Ectodermal cell (in vitro differentiated cells): ENCODE measurements around the gene LAPTM5.
"Not testable (repeated sequence)": the region's sequence is repeated elsewhere in the genome, so short reads cannot be mapped to it uniquely, and the experiment has no call there.

Source experiments
- H3K27ac ChIP-seq: 2 replicates; pipeline ENCODE4 v1.7.0; 2013; ENCODE audit warnings: mild to moderate bottlenecking, low read depth, low read length; ENCODE audit not compliant: insufficient read depth, poor library complexity, severe bottlenecking
- H3K27me3 ChIP-seq: 2 replicates; pipeline ENCODE4 v1.7.0; 2013; ENCODE audit warnings: mild to moderate bottlenecking, low read length; ENCODE audit not compliant: insufficient read depth, control insufficient read depth, poor library complexity, severe bottlenecking
- H3K36me3 ChIP-seq: one replicate; pipeline ENCODE4 v1.7.0; 2013; ENCODE audit warnings: low read length; ENCODE audit not compliant: control insufficient read depth, insufficient read depth
- H3K4me1 ChIP-seq: one replicate; pipeline ENCODE4 v1.7.0; 2013; ENCODE audit warnings: low read length; ENCODE audit not compliant: control insufficient read depth, insufficient read depth
- H3K4me3 ChIP-seq: 2 replicates; pipeline ENCODE4 v1.7.0; 2013; ENCODE audit warnings: low read depth, low read length, control low read depth; ENCODE audit not compliant: insufficient read depth
- H3K9me3 ChIP-seq: 2 replicates; pipeline ENCODE4 v1.7.0; 2013; ENCODE audit warnings: mild to moderate bottlenecking, low read length, moderate library complexity; ENCODE audit not compliant: control insufficient read depth
- whole genome bisulfite sequencing, 2 experiments: methylation state at CpG; one replicate each; pipeline ENCODE4 v1.1.7; 2013; ENCODE audit warnings: missing lambda C conversion rate in 2 of 2; 5-methylcytosine and 5-hydroxymethylcytosine counted together

Gene LAPTM5

DNA sequence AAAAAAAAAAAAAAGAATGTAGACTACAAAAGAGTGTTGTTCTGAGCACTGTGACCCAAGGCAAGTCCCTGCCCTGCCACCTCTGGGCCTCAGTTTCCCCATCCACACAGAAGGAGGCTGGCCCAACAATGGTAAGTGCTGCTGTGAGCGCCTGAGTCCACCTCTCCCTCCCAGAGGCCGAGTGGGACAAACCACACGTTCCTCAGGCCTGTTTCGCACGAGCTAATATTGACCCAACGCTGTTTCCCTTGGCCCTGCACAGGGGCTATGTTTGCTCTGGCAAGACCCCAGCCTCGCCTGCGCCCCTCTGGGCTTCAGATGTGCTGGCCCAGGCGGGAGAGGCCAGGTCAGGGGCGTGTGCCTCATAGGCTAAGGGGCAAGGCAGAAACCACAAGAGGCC is 12.6 kb upstream of the LAPTM5 start:
- Histone ChIP-seq H3K4me1 (no peaks in the 10 kb centered on the region), H3K27me3 (no peaks in the 10 kb centered on the region), H3K4me3 (no peak overlapping the region), H3K27ac (no peak overlapping the region), H3K36me3 (no peaks in the 10 kb centered on the region), H3K9me3 (no peaks in the 10 kb centered on the region)
- 92 to 96% methylated on average over 10 of the region's 10 CpGs for WGBS, 2 experiments

- H3K27me3 ChIP-seq: no peaks in the 10 kb centered on the region
- H3K4me3 ChIP-seq: no peak overlapping the region
- no peaks in the 10 kb centered on the region for H3K4me1 ChIP-seq
- no peaks in the 10 kb centered on the region for H3K36me3 ChIP-seq
- no peak overlapping the region for H3K27ac ChIP-seq
- 89 to 91% methylated on average over 20 of the region's 20 CpGs for WGBS, 2 experiments
- no peaks in the 10 kb centered on the region for H3K9me3 ChIP-seq
Observed at GRCh38 chr1:30768830-30769718, 11.5 kb upstream of the LAPTM5 start.

DNA sequence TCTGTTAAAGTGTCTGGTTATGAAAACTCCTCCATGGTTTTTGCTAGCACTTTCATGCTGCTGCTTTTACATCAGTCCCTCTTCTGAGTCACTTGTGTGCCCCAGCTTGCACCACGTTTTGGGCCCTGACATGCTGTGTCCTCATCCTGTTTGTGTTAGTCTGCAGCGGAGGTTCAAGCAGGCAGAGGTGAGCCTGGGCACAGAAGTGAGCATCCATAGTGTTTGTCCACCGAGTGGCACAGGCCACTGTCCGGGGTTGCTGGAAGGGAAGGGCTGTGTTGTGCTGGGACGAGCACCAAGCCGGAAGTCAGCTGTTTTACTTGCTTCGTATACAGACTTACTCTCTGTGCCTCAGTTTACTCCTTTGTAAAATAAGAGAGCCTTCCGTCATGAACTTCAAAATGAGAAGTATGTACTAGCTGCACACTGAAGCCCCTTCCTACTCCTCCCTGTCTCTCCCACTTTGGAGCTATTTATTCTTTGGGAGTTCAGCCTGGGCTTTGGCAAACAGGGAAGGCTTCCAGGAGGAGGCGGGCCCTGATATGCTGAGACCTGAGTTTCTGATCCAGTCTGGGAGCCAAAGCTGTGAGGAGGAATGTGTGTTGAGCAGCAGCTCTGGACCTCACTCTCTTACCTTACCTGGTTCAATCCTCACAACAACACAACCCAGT is 10.7 kb upstream of the LAPTM5 start:
- 92 to 95% methylated on average over 9 of the region's 9 CpGs for WGBS, 2 experiments

DNA sequence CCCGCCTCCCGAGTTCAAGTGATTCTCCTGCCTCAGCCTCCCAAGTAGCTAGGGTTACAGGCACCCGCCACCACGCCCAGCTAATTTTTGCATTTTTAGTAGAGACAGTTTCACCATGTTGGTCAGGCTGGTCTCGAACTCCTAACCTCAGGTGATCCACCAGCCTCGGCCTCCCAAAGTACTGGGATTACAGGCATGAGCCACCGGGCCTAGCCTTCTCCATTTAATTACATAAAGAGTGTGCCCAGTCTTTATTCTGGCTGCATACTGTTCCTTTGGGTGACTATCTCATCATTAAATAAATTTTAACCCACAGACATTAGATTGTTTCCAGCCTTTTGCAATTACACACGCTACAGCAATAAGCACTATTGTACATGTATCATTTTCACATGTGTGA is 9.4 kb upstream of the LAPTM5 start:
- not testable (repeated sequence) for H3K9me3 ChIP-seq, H3K4me1 ChIP-seq, H3K27ac ChIP-seq, H3K27me3 ChIP-seq, H3K4me3 ChIP-seq, H3K36me3 ChIP-seq
- WGBS, 2 experiments: 90 to 91% methylated on average over 8 of the region's 8 CpGs

More for the DNA sequence above, 10.7 kb upstream of the LAPTM5 start:
- Histone ChIP-seq H3K4me3 (no peak overlapping the region), H3K9me3 (no peaks in the 10 kb centered on the region), H3K27ac (no peak overlapping the region), H3K4me1 (no peaks in the 10 kb centered on the region), H3K36me3 (no peaks in the 10 kb centered on the region), H3K27me3 (no peaks in the 10 kb centered on the region)

GRCh38 chr1:30765556-30766434 is 8.2 kb upstream of the LAPTM5 start:
- Histone ChIP-seq H3K27me3 (no peaks in the 10 kb centered on the region), H3K9me3 (no peaks in the 10 kb centered on the region), H3K4me1 (peaks cover 18% of the 10 kb centered on the region), H3K4me3 (no peak overlapping the region), H3K36me3 (no peaks in the 10 kb centered on the region), H3K27ac (no peak overlapping the region)
- WGBS, 2 experiments: 90 to 93% methylated on average over 15 of the region's 15 CpGs

GRCh38 chr1:30764939-30765555 is 7.5 kb upstream of the LAPTM5 start:
- Histone ChIP-seq H3K4me3 (no peak overlapping the region), H3K9me3 (no peaks in the 10 kb centered on the region), H3K27ac (no peak overlapping the region), H3K4me1 (peaks cover 18% of the 10 kb centered on the region), H3K27me3 (no peaks in the 10 kb centered on the region), H3K36me3 (no peaks in the 10 kb centered on the region)
- 94% methylated on average over 18 of the region's 18 CpGs for WGBS, 2 experiments

GRCh38 chr1:30764396-30764795 is 6.8 kb upstream of the LAPTM5 start:
- no peak overlapping the region for H3K27ac ChIP-seq
- H3K4me1 ChIP-seq: peaks cover 18% of the 10 kb centered on the region
- no peak overlapping the region for H3K4me3 ChIP-seq
- H3K36me3 ChIP-seq: no peaks in the 10 kb centered on the region
- H3K9me3 ChIP-seq: no peaks in the 10 kb centered on the region
- WGBS, 2 experiments: 82 to 88% methylated on average over 5 of the region's 5 CpGs
- no peaks in the 10 kb centered on the region for H3K27me3 ChIP-seq

GRCh38 chr1:30763651-30764248 is 6.2 kb upstream of the LAPTM5 start:
- H3K9me3 ChIP-seq: no peaks in the 10 kb centered on the region

DNA sequence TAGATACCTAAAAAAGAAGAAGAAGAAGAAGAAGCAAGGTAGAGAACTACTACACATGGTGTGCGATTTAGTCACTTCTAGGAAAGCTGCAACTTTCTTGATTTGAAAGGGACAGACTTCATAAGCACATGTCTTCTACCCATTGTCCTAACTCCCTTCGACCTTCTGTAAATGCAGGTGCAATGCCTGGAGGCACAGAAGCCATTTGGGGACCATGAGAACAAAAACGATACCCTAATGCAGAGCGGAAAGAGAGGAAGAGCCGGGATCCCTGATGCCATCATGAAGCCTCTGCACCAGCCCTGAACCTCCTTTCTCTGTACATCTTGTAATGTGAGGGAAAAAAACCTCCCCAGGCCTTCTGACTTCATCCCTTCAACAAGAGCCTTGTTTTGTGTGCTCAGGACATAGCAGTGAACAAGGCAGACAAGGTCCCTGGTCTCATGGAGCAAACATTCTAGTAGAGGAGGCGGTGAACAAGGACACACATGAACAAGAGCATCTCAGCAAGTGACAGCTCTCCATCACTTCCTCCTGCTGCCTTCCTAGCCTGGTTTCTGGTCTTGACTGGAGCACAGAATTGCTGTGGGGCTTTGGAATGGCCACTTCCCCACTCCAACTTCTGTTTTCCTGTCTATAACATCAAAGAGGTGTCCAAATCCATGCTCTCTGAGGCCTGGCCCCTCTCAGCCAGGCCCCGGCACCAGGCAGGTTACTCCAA is 5.5 kb upstream of the LAPTM5 start:
- Histone ChIP-seq H3K4me1 (peaks cover 18% of the 10 kb centered on the region), H3K27ac (no peak overlapping the region)
- 94 to 95% methylated on average over 7 of the region's 7 CpGs for WGBS, 2 experiments

More at GRCh38 chr1:30763651-30764248, 6.2 kb upstream of the LAPTM5 start:
- WGBS, 2 experiments: 86 to 88% methylated on average over 10 of the region's 10 CpGs
- H3K4me1 ChIP-seq: peaks cover 18% of the 10 kb centered on the region
- no peak overlapping the region for H3K4me3 ChIP-seq
- H3K36me3 ChIP-seq: no peaks in the 10 kb centered on the region
- H3K27me3 ChIP-seq: no peaks in the 10 kb centered on the region
- H3K27ac ChIP-seq: no peak overlapping the region

More for the DNA sequence above, 5.5 kb upstream of the LAPTM5 start:
- Histone ChIP-seq H3K9me3 (no peaks in the 10 kb centered on the region), H3K36me3 (no peaks in the 10 kb centered on the region), H3K4me3 (no peak overlapping the region), H3K27me3 (no peaks in the 10 kb centered on the region)
